ENCODE measurements around the gene ITGB5.

The ITGB5 gene

GRCh38 chr3:124771083-124771445 is 116.1 kb downstream of the ITGB5 start:
- TF ChIP-seq CTCF (IDR thresholded peaks at IDR 0.05): no peak
- no peak for DNase-seq (ENCODE audit: low spot score)
- Histone ChIP-seq H3K4me3 (no peak overlapping the region), H3K27ac (peak overlapping the region; percentile 58 to 84)

GRCh38 chr3:124770336-124771082 is 116.7 kb downstream of the ITGB5 start:
- DNase-seq (ENCODE audit: low spot score): no peak
- peak overlapping the region; percentile 58 to 84 for H3K27ac ChIP-seq
- H3K4me3 ChIP-seq: no peak overlapping the region
- no peak for TF ChIP-seq CTCF (IDR thresholded peaks at IDR 0.05)

GRCh38 chr3:124769462-124769861 is 117.7 kb downstream of the ITGB5 start:
- no peak for TF ChIP-seq CTCF (IDR thresholded peaks at IDR 0.05)
- Histone ChIP-seq H3K4me3 (no peak overlapping the region), H3K27ac (peak overlapping the region in 1 of 2 donors; percentile 84)
- no peak for DNase-seq (ENCODE audit: low spot score)

- Histone ChIP-seq H3K27ac (no peak overlapping the region), H3K4me3 (no peak overlapping the region)
- DNase-seq (ENCODE audit: low spot score): no peak
- no peak for TF ChIP-seq CTCF (IDR thresholded peaks at IDR 0.05)
These were observed 118.4 kb downstream of the ITGB5 start for GRCh38 chr3:124768812-124769211.

GRCh38 chr3:124767691-124768090 is 119.5 kb downstream of the ITGB5 start:
- H3K27ac ChIP-seq: no peak overlapping the region
- DNase-seq (ENCODE audit: low spot score): no peak

GRCh38 chr3:124767264-124767663 is 119.9 kb downstream of the ITGB5 start:
- no peak overlapping the region for H3K4me3 ChIP-seq
- no peak for DNase-seq (ENCODE audit: low spot score)
- no peak for TF ChIP-seq CTCF (IDR thresholded peaks at IDR 0.05)
- no peak overlapping the region for H3K27ac ChIP-seq

More at GRCh38 chr3:124767691-124768090, 119.5 kb downstream of the ITGB5 start:
- H3K4me3 ChIP-seq: no peak overlapping the region
- TF ChIP-seq CTCF (IDR thresholded peaks at IDR 0.05): no peak

All from coronary artery (tissue), 2 donors.